ENCODE measurements around the gene ZDHHC13.

ZDHHC13 gene

DNA sequence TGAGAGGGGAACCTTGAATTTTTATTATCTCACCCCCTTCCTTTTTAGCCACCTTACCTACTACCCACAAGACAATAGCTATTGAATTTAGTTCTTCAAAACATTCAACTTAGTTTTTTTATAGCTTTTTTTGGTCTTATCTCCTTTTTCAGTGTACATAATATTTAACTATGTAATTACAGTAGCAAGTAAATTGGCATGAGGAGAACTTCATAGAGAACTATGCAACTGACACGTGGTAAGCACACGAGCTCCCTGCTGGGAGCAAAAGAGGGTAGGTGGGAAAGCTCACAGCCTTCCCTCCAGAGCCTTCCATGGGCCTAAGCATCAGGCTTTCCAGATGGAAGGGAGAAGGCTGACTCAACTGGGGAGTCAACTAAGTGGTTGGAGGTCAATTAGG lies 22.1 kb upstream of the ZDHHC13 start:
- in situ Hi-C loops (cut with MboI; ENCODE audit: low sequenced_read_pairs, unreplicated experiment): no loop called here
- TF ChIP-seq, protein P1, sequence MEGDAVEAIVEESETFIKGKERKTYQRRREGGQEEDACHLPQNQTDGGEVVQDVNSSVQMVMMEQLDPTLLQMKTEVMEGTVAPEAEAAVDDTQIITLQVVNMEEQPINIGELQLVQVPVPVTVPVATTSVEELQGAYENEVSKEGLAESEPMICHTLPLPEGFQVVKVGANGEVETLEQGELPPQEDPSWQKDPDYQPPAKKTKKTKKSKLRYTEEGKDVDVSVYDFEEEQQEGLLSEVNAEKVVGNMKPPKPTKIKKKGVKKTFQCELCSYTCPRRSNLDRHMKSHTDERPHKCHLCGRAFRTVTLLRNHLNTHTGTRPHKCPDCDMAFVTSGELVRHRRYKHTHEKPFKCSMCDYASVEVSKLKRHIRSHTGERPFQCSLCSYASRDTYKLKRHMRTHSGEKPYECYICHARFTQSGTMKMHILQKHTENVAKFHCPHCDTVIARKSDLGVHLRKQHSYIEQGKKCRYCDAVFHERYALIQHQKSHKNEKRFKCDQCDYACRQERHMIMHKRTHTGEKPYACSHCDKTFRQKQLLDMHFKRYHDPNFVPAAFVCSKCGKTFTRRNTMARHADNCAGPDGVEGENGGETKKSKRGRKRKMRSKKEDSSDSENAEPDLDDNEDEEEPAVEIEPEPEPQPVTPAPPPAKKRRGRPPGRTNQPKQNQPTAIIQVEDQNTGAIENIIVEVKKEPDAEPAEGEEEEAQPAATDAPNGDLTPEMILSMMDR (IDR thresholded peaks at IDR 0.05; ENCODE audit: borderline replicate concordance, control extremely low read depth, extremely low read depth, insufficient read depth, missing control alignments): no peak
- DNase-seq (ENCODE audit: low spot score): no peak

DNA sequence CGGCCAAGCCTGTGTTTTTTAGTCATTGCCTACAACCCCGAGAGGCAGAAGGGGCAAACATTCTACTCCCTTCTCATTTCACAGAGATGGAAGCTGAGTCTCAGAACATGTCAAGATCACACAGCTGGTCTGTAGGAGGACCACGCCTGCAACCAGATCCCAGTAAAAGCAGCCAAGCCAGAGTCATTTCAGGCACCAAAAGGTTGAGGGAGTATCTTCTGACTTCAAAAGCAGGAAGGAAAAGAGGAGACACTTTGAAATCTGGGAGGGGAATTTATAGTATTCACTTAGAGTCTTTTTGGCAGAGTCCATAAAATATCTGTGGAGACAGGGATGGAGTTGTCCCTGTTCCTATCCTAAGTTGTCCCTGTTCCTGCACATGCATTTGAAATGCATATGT lies 17.9 kb upstream of the ZDHHC13 start:
- in situ Hi-C loops (cut with MboI; ENCODE audit: low sequenced_read_pairs, unreplicated experiment): no loop called here
- TF ChIP-seq, protein P1 (IDR thresholded peaks at IDR 0.05; ENCODE audit: borderline replicate concordance, control extremely low read depth, extremely low read depth, insufficient read depth, missing control alignments): no peak
- DNase-seq (ENCODE audit: low spot score): no peak

DNA sequence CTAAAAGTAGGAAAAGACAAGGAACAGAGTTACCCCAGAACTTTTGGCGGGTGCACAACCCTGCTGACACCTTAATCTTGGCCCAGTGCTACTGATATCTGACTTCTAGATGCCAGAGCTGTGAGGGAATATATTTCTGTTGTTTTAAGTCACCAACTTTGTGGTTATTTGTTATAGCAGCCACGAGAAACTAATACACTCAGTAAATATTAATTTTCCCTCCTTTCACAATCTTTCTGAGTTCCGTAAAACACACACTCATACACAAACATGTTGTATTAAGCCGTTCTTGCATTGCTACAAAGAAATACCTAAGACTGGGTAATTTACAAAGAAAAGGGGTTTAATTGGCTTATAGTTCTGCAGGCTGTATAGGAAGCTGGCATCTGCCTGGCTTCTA lies 16.1 kb upstream of the ZDHHC13 start:
- in situ Hi-C loops (cut with MboI; ENCODE audit: low sequenced_read_pairs, unreplicated experiment): no loop called here
- TF ChIP-seq, protein P1 (IDR thresholded peaks at IDR 0.05; ENCODE audit: borderline replicate concordance, control extremely low read depth, extremely low read depth, insufficient read depth, missing control alignments): no peak
- DNase-seq (ENCODE audit: low spot score): no peak

DNA sequence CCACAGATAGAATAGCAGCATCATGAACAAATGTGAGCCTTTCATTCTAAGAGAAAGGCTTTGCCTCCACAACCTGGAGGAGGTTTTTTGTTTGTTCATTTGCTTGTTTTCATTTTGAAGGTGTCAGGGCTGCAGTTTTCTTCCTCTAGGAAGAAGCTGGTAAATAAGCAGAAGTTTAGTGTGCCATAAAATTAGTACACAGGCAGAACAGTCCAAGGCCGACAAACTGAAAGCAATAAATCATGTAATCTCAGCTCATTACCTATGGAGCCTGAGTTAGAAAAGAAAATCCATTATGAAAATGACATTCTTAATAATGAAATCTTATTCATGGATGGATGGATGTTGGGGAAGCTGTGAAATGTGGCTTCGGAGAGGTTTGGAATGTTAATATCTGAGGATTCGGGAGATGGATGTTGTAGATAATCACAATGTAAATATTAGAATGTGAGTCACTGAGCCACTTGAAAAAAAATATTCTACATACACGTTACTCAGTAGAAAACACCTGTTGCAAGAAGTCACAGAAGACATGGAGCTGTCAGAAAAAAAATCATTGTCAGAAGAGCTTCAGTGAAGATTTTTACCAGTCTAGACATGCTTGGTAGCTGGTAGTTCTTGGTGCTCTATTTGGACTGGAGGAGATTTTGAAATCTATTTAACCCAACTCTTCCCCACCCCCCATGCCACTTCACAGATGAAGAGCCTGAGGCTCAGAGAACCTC lies 15.0 kb upstream of the ZDHHC13 start:
- no peak for DNase-seq (ENCODE audit: low spot score)
- in situ Hi-C loops (cut with MboI; ENCODE audit: low sequenced_read_pairs, unreplicated experiment): no loop called here
- TF ChIP-seq, protein P1 (IDR thresholded peaks at IDR 0.05; ENCODE audit: borderline replicate concordance, control extremely low read depth, extremely low read depth, insufficient read depth, missing control alignments): no peak

GRCh38 chr11:19102521-19102900 lies 14.5 kb upstream of the ZDHHC13 start:
- TF ChIP-seq, protein P1 (IDR thresholded peaks at IDR 0.05; ENCODE audit: borderline replicate concordance, control extremely low read depth, extremely low read depth, insufficient read depth, missing control alignments): no peak
- no peak for DNase-seq (ENCODE audit: low spot score)
- in situ Hi-C loops (cut with MboI; ENCODE audit: low sequenced_read_pairs, unreplicated experiment): no loop called here

GRCh38 chr11:19105011-19105410 lies 12.0 kb upstream of the ZDHHC13 start:
- in situ Hi-C loops (cut with MboI; ENCODE audit: low sequenced_read_pairs, unreplicated experiment): no loop called here
- DNase-seq (ENCODE audit: low spot score): no peak
- TF ChIP-seq, protein P1 (IDR thresholded peaks at IDR 0.05; ENCODE audit: borderline replicate concordance, control extremely low read depth, extremely low read depth, insufficient read depth, missing control alignments): no peak

Measured in GM13976 (cell line).